HepG2 (cell line): ENCODE measurements around the gene LRRC45. TPM values are rescaled to one million over a fixed set of nuclear protein-coding genes. Genes with fewer than 3 reads are reported as not detected.
A peak's percentile ranks its signal among the peaks of the same experiment; 100 is the strongest.

Experiments used
- CENPX ChIP-seq: sonication (generic); formaldehyde crosslinking; IDR thresholded peaks from 2 replicates; pipeline ENCODE4 v1.9.0; 2021; ENCODE audit warnings: mild to moderate bottlenecking, missing genetic modification reagents, moderate library complexity
- DNMT1 ChIP-seq: sonication (generic); formaldehyde crosslinking; IDR thresholded peaks from 2 replicates; pipeline ENCODE4 v1.5.1; 2020; ENCODE audit warnings: mild to moderate bottlenecking, missing genetic modification reagents
- FOXA1 ChIP-seq, 2 experiments: fragments of 450-650 bp in 1 of 2; sonication (generic) in 1 of 2; formaldehyde crosslinking in 1 of 2; IDR thresholded peaks; 2 replicates each; pipeline versions ENCODE4 v1.4.0 to v1.6.1; 2016 to 2020; ENCODE audit warnings: missing genetic modification reagents in 1 of 2
- NR2F6 ChIP-seq, 2 experiments: IDR thresholded peaks; 2 replicates each; pipeline ENCODE4 v1.6.1; 2016; ENCODE audit warnings: antibody characterized with exemption in 1 of 2, mild to moderate bottlenecking in 1 of 2
- ONECUT2 ChIP-seq: sonication (generic); formaldehyde crosslinking; IDR thresholded peaks from 2 replicates; pipeline ENCODE4 v1.4.0; 2020; ENCODE audit warnings: missing genetic modification reagents
- PCBP1 ChIP-seq: fragments of 200-400 bp; formaldehyde crosslinking; IDR thresholded peaks from 2 replicates; pipeline ENCODE4 v1.6.1; 2017; ENCODE audit warnings: mild to moderate bottlenecking, low read depth, low read length, borderline replicate concordance
- USF2 ChIP-seq, 2 experiments: sonication (generic) in 1 of 2; formaldehyde crosslinking in 1 of 2; IDR thresholded peaks; 2 replicates each; pipeline versions ENCODE4 v1.5.1 to v1.6.1; 2011 to 2020; ENCODE audit warnings: borderline replicate concordance in 1 of 2, low read depth in 1 of 2, low read length in 1 of 2, mild to moderate bottlenecking in 1 of 2, missing genetic modification reagents in 1 of 2, moderate library complexity in 1 of 2
- ZBTB20 ChIP-seq: sonication (generic); formaldehyde crosslinking; IDR thresholded peaks from 2 replicates; pipeline ENCODE4 v1.8.1; 2023; ENCODE audit warnings: missing genetic modification reagents, low read depth, mild to moderate bottlenecking, borderline replicate concordance
- ZBTB43 ChIP-seq: sonication (generic); formaldehyde crosslinking; conservative IDR thresholded peaks from 2 replicates; pipeline ENCODE4 v1.4.0; 2020; ENCODE audit warnings: missing genetic modification reagents
- ZNF432 ChIP-seq: sonication (generic); formaldehyde crosslinking; IDR thresholded peaks from 2 replicates; pipeline ENCODE4 v1.5.0; 2020; ENCODE audit warnings: missing genetic modification reagents, mild to moderate bottlenecking, borderline replicate concordance
- ZNF512 ChIP-seq: sonication (generic); formaldehyde crosslinking; IDR thresholded peaks from 2 replicates; pipeline ENCODE4 v1.4.0; 2020; ENCODE audit warnings: mild to moderate bottlenecking, missing genetic modification reagents
- ZNF770 ChIP-seq: sonication (generic); formaldehyde crosslinking; IDR thresholded peaks from 2 replicates; pipeline ENCODE4 v1.5.0; 2020; ENCODE audit warnings: mild to moderate bottlenecking, missing genetic modification reagents
- polyA plus RNA-seq, 8 experiments: library from polyadenylated mRNA; depleted of rRNA in 3 of 8; stranded (reverse) in 7 of 8; unstranded in 1 of 8; fragments of >200 nt; fragmentation: Illumina TruSeq in 4 of 8; extraction: Trizol in 4 of 8; gene quantifications; 2 replicates each; pipeline versions ENCODE4 v1.2.1 to v1.2.3, GENCODE V29; 2011 to 2016; ENCODE audit warnings: low read depth in 4 of 8, missing spikeins in 1 of 8, mixed read lengths in 1 of 8; ENCODE audit not compliant: insufficient read depth in 1 of 8
- total RNA-seq, 5 experiments: library from RNA; depleted of rRNA; stranded (reverse); fragments of >200 nt; fragmentation: Illumina TruSeq; extraction: Trizol; gene quantifications; 2 replicates each; pipeline ENCODE4 v1.2.3, GENCODE V29; 2016; ENCODE audit warnings: low read depth in 1 of 5
- TF ChIP-seq, protein P1 (sequence below): IDR thresholded peaks from 2 replicates; pipeline ENCODE4 v1.6.1; 2016; ENCODE audit warnings: low read depth, missing genetic modification reagents, missing compliant biosample characterization

LRRC45 gene
- total and polyA plus RNA-seq, 2 of the 13 experiments (the other 11 are each of a cell fraction or from before 2014, with no cell fraction given), result 11.6 to 48.1 TPM

DNA sequence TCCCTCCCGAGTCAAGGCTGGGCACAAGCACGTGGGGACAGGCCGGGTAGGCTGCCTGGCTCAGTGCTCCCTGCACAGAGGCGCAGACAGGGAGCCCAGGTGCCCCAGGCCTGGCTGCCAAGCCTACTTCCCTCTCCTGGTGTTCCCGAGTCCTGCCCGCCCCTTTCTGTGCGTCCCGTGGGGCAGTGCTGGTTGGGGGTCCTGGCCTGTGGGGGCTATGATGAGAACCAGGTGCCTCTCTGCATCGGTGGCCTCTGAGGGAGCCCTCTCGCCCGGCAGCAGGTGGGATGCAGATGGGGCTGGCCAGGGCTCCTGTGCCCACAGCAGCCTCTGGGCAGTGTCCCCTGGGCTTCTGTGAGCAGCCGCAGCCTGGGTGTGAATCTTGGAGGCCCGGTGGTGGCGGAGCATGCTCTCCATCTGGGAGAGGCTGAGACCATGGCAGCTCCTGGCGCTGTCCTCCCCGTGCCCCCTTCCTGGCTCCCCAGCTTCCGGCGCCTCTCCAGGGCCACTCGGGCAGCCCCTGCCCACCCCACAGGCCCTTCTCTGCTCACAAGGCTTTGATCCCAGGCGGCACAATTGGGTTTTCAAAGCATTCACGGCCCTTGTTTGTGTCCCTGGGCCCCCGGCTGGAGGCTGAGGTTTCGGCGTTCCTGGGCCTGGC, 7.7 kb upstream of the LRRC45 start (continued):
- TF ChIP-seq ZNF512 (no peak), ZBTB43 (peak; percentile 63; the same call in 1 of the 2 replicates), ZNF770 (CRISPR knock-in tag) (0 out of 2 replicates have a peak, but pooled peaks have one; percentile 12), CENPX (CRISPR knock-in tag) (no peak), PCBP1 (peak; percentile 40), USF2 (IDR thresholded peaks at IDR 0.05; ENCODE audit: low read depth, low read length) (no peak), USF2 (CRISPR knock-in tag; IDR thresholded peaks at IDR 0.05; ENCODE audit: borderline replicate concordance) (no peak), FOXA1 (IDR thresholded peaks at IDR 0.05) (no peak), FOXA1 (CRISPR knock-in tag; IDR thresholded peaks at IDR 0.05) (0 out of 2 replicates have a peak, but pooled peaks have one; percentile 31), DNMT1 (no peak), ZBTB20 (CRISPR knock-in tag) (no peak), ONECUT2 (CRISPR knock-in tag) (no peak), ZNF432 (CRISPR knock-in tag) (no peak), NR2F6 (IDR thresholded peaks at IDR 0.05) (peak; percentile 71), NR2F6 (CRISPR knock-in tag; IDR thresholded peaks at IDR 0.05) (peak; percentile 38; the same call in 1 of the 2 replicates)
- TF ChIP-seq, protein P1, sequence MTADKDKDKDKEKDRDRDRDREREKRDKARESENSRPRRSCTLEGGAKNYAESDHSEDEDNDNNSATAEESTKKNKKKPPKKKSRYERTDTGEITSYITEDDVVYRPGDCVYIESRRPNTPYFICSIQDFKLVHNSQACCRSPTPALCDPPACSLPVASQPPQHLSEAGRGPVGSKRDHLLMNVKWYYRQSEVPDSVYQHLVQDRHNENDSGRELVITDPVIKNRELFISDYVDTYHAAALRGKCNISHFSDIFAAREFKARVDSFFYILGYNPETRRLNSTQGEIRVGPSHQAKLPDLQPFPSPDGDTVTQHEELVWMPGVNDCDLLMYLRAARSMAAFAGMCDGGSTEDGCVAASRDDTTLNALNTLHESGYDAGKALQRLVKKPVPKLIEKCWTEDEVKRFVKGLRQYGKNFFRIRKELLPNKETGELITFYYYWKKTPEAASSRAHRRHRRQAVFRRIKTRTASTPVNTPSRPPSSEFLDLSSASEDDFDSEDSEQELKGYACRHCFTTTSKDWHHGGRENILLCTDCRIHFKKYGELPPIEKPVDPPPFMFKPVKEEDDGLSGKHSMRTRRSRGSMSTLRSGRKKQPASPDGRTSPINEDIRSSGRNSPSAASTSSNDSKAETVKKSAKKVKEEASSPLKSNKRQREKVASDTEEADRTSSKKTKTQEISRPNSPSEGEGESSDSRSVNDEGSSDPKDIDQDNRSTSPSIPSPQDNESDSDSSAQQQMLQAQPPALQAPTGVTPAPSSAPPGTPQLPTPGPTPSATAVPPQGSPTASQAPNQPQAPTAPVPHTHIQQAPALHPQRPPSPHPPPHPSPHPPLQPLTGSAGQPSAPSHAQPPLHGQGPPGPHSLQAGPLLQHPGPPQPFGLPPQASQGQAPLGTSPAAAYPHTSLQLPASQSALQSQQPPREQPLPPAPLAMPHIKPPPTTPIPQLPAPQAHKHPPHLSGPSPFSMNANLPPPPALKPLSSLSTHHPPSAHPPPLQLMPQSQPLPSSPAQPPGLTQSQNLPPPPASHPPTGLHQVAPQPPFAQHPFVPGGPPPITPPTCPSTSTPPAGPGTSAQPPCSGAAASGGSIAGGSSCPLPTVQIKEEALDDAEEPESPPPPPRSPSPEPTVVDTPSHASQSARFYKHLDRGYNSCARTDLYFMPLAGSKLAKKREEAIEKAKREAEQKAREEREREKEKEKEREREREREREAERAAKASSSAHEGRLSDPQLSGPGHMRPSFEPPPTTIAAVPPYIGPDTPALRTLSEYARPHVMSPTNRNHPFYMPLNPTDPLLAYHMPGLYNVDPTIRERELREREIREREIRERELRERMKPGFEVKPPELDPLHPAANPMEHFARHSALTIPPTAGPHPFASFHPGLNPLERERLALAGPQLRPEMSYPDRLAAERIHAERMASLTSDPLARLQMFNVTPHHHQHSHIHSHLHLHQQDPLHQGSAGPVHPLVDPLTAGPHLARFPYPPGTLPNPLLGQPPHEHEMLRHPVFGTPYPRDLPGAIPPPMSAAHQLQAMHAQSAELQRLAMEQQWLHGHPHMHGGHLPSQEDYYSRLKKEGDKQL (CRISPR knock-in tag), result peak; percentile 52; the same call in 1 of the 2 replicates
